ENCODE results near the gene PACSIN2. TPM values are rescaled to one million over a fixed set of nuclear protein-coding genes. Genes with fewer than 3 reads are reported as not detected.

Gene PACSIN2
- total RNA-seq, 2 donors from 2014 or later: 78.0 to 87.1 TPM

DNA sequence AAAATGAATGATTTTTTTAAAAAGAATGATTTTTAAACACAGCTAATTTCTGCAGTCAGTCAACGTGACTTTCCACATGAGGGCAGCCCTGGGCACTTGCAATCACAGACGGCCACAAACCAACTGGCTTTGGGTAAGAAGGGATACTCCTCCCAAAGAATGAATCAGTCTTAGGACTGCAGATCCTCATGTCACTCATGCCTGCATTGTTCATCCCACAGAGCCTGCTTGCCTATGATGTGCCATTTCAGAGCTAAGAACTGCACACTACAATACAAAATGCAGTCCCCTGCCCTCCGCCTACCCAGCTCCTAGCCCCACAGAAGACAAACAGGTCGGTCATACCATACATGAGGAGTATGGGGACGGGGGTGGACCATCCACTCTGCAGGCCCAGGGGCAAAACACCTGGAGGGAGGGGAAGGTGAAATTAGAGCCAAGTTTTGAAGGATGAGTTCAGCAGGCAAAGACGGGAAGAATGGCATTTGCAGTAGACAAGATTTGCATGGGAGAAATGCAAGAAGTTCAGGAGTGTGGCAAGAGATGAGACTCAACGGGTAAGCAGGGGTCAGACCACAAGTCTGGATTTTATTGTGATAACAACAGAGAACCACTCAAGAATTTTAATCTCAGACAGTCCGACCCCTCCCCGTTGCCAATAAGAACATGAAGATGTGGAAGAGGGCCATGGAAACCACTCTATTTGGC is 24.7 kb downstream of the PACSIN2 start:
- DNase-seq (ENCODE audit: low spot score): no peak
- H3K27me3 ChIP-seq (replicated peaks; ENCODE audit: insufficient read depth): no peaks in the 10 kb centered on the region
- TF ChIP-seq POLR2A (IDR thresholded peaks at IDR 0.05): no peak
- no peak for TF ChIP-seq POLR2AphosphoS5 (IDR thresholded peaks at IDR 0.05)
- TF ChIP-seq, protein P1, sequence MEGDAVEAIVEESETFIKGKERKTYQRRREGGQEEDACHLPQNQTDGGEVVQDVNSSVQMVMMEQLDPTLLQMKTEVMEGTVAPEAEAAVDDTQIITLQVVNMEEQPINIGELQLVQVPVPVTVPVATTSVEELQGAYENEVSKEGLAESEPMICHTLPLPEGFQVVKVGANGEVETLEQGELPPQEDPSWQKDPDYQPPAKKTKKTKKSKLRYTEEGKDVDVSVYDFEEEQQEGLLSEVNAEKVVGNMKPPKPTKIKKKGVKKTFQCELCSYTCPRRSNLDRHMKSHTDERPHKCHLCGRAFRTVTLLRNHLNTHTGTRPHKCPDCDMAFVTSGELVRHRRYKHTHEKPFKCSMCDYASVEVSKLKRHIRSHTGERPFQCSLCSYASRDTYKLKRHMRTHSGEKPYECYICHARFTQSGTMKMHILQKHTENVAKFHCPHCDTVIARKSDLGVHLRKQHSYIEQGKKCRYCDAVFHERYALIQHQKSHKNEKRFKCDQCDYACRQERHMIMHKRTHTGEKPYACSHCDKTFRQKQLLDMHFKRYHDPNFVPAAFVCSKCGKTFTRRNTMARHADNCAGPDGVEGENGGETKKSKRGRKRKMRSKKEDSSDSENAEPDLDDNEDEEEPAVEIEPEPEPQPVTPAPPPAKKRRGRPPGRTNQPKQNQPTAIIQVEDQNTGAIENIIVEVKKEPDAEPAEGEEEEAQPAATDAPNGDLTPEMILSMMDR (IDR thresholded peaks at IDR 0.05): peak in 2 of 4 experiments; percentile 37 to 40
- H3K4me3 ChIP-seq: no peak overlapping the region
- no peaks in the 10 kb centered on the region for H3K36me3 ChIP-seq
- 49% methylated on average over 9 of the region's 9 CpGs for WGBS
- H3K4me1 ChIP-seq (replicated peaks): peaks cover 29% of the 10 kb centered on the region
- intact Hi-C loops (cut with DNase I): no loop called here
- peak overlapping the region; percentile 11 to 97 for H3K27ac ChIP-seq
- H3K9me3 ChIP-seq: no peaks in the 10 kb centered on the region

DNA sequence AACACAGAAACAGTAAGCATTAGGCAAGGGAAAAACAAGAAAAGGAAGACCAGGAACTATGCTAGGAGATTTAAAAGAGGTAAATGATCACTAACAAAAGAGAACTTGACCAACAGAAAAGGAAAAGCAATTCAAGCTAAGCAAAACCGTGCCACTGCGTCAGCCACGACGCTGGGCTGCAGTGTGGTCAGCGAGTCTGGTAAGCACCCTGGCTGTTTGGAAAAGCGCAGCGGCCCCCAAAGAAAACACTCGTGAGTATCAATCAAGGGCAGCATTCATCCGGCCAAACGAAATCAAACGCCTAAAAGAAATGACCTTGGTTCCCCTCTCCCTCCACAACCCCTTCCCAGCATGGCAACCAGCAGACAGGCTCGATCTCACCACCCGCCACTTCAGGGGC is 28.8 kb downstream of the PACSIN2 start:
- WGBS: 83% methylated on average over 13 of the region's 13 CpGs
- Histone ChIP-seq H3K27ac (no peak overlapping the region), H3K4me1 (replicated peaks) (peaks cover 9% of the 10 kb centered on the region), H3K27me3 (replicated peaks; ENCODE audit: insufficient read depth) (no peaks in the 10 kb centered on the region), H3K36me3 (no peaks in the 10 kb centered on the region), H3K4me3 (no peak overlapping the region), H3K9me3 (no peaks in the 10 kb centered on the region)
- intact Hi-C loops (cut with DNase I): no loop called here
- TF ChIP-seq POLR2AphosphoS5 (IDR thresholded peaks at IDR 0.05) (no peak), POLR2A (IDR thresholded peaks at IDR 0.05) (no peak)
- DNase-seq (ENCODE audit: low spot score): no peak

DNA sequence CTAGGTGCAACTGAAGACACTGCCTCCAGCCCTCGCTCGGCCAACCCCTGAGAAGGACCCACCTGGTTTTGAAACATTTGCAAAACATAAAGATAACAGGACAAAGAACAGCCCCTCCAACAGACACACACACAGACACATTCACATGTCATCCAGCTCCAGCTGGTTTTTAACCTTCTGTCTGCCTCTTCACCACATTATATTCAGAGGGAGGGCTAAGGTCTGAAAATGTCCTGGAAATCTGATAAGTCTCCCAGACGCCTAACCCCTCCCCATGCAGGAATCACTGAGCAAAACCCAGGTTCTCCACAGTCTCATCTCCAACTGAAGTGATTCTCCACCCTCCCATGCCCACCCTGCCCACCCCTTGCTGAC is 29.4 kb downstream of the PACSIN2 start:
- 62% methylated on average over 3 of the region's 3 CpGs for WGBS
- Histone ChIP-seq H3K4me1 (replicated peaks) (peaks cover 3% of the 10 kb centered on the region), H3K4me3 (no peak overlapping the region), H3K27me3 (replicated peaks; ENCODE audit: insufficient read depth) (no peaks in the 10 kb centered on the region), H3K27ac (no peak overlapping the region), H3K9me3 (no peaks in the 10 kb centered on the region), H3K36me3 (no peaks in the 10 kb centered on the region)
- TF ChIP-seq POLR2A (IDR thresholded peaks at IDR 0.05) (no peak), POLR2AphosphoS5 (IDR thresholded peaks at IDR 0.05) (no peak)
- TF ChIP-seq, protein P1 (IDR thresholded peaks at IDR 0.05): no peak
- intact Hi-C loops (cut with DNase I): no loop called here
- no peak for DNase-seq (ENCODE audit: low spot score)

DNA sequence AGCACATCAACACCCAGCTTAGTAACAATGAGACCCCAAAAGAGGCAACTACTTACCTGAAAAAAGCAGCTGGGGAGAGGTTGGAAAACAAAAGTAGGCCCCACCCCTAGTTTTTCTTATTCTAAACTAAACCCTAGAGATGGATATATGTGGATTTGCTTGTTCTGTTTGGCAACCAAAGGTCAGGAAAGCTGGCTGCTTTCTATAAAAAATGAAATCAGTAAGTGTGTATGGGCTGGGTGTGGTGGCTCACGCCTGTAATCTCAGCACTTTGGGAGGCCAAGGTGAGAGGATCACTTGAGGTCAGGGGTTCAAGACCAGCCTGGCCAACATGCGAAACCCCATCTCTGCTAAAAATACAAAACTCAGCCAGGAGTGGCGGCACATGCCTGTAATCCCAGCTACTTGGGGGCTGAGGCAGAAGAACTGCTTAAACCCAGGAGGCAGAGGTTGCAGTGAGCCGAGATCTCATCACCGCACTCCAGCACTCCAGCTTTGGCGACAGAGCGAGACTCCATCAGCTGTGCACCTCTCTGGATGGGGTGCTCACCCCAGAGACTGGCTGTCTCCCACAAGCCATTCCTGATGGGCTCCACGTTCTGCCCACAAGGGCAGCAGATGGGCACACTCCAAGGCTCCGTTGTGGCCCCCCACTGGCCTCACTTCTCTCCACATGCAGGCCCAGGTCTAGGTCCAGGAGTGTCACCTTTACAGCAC is 30.0 kb downstream of the PACSIN2 start:
- no peaks in the 10 kb centered on the region for H3K9me3 ChIP-seq
- 92% methylated on average over 9 of the region's 9 CpGs for WGBS
- H3K4me3 ChIP-seq: no peak overlapping the region
- H3K27ac ChIP-seq: no peak overlapping the region
- no peaks in the 10 kb centered on the region for H3K27me3 ChIP-seq (replicated peaks; ENCODE audit: insufficient read depth)
- intact Hi-C loops (cut with DNase I): no loop called here
- no peak for DNase-seq (ENCODE audit: low spot score)
- no peaks in the 10 kb centered on the region for H3K4me1 ChIP-seq (replicated peaks)
- TF ChIP-seq, protein P1 (IDR thresholded peaks at IDR 0.05): no peak
- TF ChIP-seq POLR2A (IDR thresholded peaks at IDR 0.05) (no peak), POLR2AphosphoS5 (IDR thresholded peaks at IDR 0.05) (no peak)
- no peaks in the 10 kb centered on the region for H3K36me3 ChIP-seq

DNA sequence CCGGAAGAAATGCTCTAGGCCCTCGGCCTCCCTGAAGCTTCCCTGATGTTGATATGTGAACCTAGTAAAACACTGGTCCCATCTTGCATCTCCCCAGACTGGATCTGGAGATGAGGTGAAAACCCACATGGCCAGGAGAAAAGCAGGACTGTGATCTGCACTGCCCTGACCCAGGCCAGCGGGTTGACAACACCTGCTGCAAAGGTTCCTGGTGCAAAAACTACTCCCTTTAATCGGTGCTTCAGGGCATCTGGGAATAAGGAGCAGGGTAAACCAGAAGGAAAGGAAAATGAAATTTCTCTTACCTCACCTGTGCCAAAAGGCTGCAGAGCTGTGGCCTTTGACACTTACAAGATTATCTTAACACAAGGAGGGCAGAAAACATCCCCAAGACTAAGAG is 30.6 kb downstream of the PACSIN2 start:
- Histone ChIP-seq H3K9me3 (no peaks in the 10 kb centered on the region), H3K27ac (no peak overlapping the region), H3K4me3 (no peak overlapping the region), H3K4me1 (replicated peaks) (no peaks in the 10 kb centered on the region), H3K27me3 (replicated peaks; ENCODE audit: insufficient read depth) (no peaks in the 10 kb centered on the region), H3K36me3 (no peaks in the 10 kb centered on the region)
- TF ChIP-seq POLR2AphosphoS5 (IDR thresholded peaks at IDR 0.05): no peak
- TF ChIP-seq, protein P1 (IDR thresholded peaks at IDR 0.05): no peak
- TF ChIP-seq POLR2A (IDR thresholded peaks at IDR 0.05): no peak
- 87% methylated on average over 4 of the region's 4 CpGs for WGBS
- no peak for DNase-seq (ENCODE audit: low spot score)
- intact Hi-C loops (cut with DNase I): no loop called here
